K562 (cell line): ENCODE measurements around the gene SPDYA. TPM values are rescaled to one million over a fixed set of nuclear protein-coding genes. Genes with fewer than 3 reads are reported as not detected.

Source experiments
- NONO ChIP-seq, 2 experiments: fragments of 200-400 bp in 1 of 2; fragments of 450-650 bp in 1 of 2; formaldehyde crosslinking in 1 of 2; IDR thresholded peaks; 2 replicates each; pipeline ENCODE4 v1.6.1; 2017; ENCODE audit warnings: low read depth in 2 of 2, mild to moderate bottlenecking in 2 of 2, moderate library complexity in 2 of 2, low read length in 1 of 2
- PCBP1 ChIP-seq: fragments of 200-400 bp; formaldehyde crosslinking; IDR thresholded peaks from 2 replicates; pipeline ENCODE4 v1.6.1; 2018; ENCODE audit warnings: mild to moderate bottlenecking, low read depth, low read length; ENCODE audit not compliant: poor library complexity, severe bottlenecking
- TAF7 ChIP-seq: fragments of 450-650 bp; IDR thresholded peaks from 2 replicates; pipeline ENCODE4 v1.6.1; 2016; ENCODE audit warnings: missing genetic modification characterization, missing compliant biosample characterization
- polyA plus RNA-seq, 8 experiments: library from polyadenylated mRNA; depleted of rRNA in 4 of 8; stranded (reverse) in 5 of 8; unstranded in 3 of 8; fragments of >200 nt; fragmentation: Nextera tagmentation in 2 of 8; fragmentation: Illumina TruSeq in 1 of 8; extraction: Ambion mirVana in 2 of 8; extraction: Trizol in 1 of 8; gene quantifications; 2 replicates each; pipeline versions ENCODE4 v1.2.1 to v1.2.3, GENCODE V29; 2011 to 2014; ENCODE audit warnings: inconsistent platforms in 1 of 8, missing spikeins in 1 of 8
- total RNA-seq, 7 experiments: library from RNA; depleted of rRNA in 6 of 7; stranded (reverse); fragments of >200 nt in 6 of 7; fragmentation: Illumina TruSeq in 2 of 7; extraction: Trizol in 2 of 7; gene quantifications; 2 replicates each; pipeline versions ENCODE4 v1.2.1 to v1.2.3, GENCODE V29; 2011 to 2021; ENCODE audit warnings: low replicate concordance in 1 of 7
- TF ChIP-seq, protein P1 (sequence below): fragments of 250-450 bp; sonication (Bioruptor Pico); IDR thresholded peaks from 2 replicates; pipeline ENCODE4 v1.4.0; 2020
- TF ChIP-seq, protein P2 (sequence below), 2 experiments: fragments of 450-650 bp in 1 of 2; sonication (generic) in 1 of 2; formaldehyde crosslinking in 1 of 2; IDR thresholded peaks in 1 of 2; conservative IDR thresholded peaks in 1 of 2; 2 replicates each; pipeline versions ENCODE4 v1.6.1 to v1.8.1; 2016 to 2023; ENCODE audit warnings: mild to moderate bottlenecking in 2 of 2, moderate library complexity in 2 of 2, inconsistent platforms in 1 of 2, missing genetic modification reagents in 1 of 2

The SPDYA gene
- total and polyA plus RNA-seq, 9 of the 15 experiments (the other 6 are each of a cell fraction or from before 2014, with no cell fraction given), result 0.05 to 1.6 (median 0.30) TPM; not detected in 1

DNA sequence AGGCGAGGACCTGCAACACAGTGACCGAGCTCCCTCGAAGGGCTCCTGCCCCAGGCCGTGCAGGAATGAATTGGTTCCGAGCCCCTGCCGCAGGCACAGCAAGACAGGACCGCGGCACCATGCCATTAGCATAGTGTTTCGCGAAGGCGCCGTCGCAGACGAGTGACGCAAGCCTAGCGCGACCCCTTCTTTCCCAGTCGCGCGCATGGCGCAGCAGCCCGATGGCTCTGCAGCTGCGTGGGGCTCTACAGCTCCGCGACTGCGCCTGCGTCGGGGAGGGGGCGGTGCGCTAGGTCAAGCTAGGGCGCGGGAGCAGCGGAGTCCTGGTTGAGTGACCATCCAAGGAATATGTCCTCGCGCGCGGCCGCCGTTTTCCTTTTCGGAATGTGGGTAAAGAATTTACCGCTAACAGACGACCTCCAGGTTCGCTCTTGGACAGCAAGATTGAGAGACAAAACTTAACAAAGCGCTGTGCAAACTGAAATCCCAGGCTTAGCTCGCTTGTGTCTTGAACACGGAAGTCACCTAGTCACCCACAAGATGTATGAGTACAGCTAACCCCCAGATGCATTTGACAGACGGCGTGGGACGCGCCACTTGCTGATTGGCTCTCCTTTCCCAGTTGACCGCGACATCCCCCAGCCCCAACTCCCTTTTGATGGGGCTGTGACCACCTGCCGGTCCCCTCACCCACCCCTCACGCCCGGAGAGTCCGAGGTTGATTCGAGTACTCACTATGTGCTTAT is 59.7 kb downstream of the SPDYA start, which contains the start of gene TRMT61B (continued):
- TF ChIP-seq, protein P1, sequence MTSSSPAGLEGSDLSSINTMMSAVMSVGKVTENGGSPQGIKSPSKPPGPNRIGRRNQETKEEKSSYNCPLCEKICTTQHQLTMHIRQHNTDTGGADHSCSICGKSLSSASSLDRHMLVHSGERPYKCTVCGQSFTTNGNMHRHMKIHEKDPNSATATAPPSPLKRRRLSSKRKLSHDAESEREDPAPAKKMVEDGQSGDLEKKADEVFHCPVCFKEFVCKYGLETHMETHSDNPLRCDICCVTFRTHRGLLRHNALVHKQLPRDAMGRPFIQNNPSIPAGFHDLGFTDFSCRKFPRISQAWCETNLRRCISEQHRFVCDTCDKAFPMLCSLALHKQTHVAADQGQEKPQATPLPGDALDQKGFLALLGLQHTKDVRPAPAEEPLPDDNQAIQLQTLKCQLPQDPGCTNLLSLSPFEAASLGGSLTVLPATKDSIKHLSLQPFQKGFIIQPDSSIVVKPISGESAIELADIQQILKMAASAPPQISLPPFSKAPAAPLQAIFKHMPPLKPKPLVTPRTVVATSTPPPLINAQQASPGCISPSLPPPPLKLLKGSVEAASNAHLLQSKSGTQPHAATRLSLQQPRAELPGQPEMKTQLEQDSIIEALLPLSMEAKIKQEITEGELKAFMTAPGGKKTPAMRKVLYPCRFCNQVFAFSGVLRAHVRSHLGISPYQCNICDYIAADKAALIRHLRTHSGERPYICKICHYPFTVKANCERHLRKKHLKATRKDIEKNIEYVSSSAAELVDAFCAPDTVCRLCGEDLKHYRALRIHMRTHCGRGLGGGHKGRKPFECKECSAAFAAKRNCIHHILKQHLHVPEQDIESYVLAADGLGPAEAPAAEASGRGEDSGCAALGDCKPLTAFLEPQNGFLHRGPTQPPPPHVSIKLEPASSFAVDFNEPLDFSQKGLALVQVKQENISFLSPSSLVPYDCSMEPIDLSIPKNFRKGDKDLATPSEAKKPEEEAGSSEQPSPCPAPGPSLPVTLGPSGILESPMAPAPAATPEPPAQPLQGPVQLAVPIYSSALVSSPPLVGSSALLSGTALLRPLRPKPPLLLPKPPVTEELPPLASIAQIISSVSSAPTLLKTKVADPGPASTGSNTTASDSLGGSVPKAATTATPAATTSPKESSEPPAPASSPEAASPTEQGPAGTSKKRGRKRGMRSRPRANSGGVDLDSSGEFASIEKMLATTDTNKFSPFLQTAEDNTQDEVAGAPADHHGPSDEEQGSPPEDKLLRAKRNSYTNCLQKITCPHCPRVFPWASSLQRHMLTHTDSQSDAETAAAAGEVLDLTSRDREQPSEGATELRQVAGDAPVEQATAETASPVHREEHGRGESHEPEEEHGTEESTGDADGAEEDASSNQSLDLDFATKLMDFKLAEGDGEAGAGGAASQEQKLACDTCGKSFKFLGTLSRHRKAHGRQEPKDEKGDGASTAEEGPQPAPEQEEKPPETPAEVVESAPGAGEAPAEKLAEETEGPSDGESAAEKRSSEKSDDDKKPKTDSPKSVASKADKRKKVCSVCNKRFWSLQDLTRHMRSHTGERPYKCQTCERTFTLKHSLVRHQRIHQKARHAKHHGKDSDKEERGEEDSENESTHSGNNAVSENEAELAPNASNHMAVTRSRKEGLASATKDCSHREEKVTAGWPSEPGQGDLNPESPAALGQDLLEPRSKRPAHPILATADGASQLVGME (CRISPR knock-in tag), result no peak
- TF ChIP-seq PCBP1, result peak; percentile 81
- TF ChIP-seq TAF7 (tag), result 0 out of 2 replicates have a peak, but pooled peaks have one; percentile 12
- TF ChIP-seq, protein P2, sequence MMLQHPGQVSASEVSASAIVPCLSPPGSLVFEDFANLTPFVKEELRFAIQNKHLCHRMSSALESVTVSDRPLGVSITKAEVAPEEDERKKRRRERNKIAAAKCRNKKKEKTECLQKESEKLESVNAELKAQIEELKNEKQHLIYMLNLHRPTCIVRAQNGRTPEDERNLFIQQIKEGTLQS (IDR thresholded peaks at IDR 0.05), result peak; percentile 35
- TF ChIP-seq, protein P2 (CRISPR knock-in tag; conservative IDR thresholded peaks at IDR 0.05), result no peak
- no peak for TF ChIP-seq NONO (IDR thresholded peaks at IDR 0.05; ENCODE audit: low read depth in 2 of 2, low read length in 1 of 2)
